T-helper 1 cell (primary cell): Measurements from ENCODE around the gene SAP25.
A peak's percentile ranks its signal among the peaks of the same experiment; 100 is the strongest.

Experiments
- DNase-seq, 5 donors: peaks; one replicate each; pipeline ENCODE4 v3.0.0-alpha.2; 2012 to 2020

Gene SAP25

GRCh38 chr7:100591596-100591995 lies 17.9 kb upstream of the SAP25 start:
- DNase-seq, result no peak

DNA sequence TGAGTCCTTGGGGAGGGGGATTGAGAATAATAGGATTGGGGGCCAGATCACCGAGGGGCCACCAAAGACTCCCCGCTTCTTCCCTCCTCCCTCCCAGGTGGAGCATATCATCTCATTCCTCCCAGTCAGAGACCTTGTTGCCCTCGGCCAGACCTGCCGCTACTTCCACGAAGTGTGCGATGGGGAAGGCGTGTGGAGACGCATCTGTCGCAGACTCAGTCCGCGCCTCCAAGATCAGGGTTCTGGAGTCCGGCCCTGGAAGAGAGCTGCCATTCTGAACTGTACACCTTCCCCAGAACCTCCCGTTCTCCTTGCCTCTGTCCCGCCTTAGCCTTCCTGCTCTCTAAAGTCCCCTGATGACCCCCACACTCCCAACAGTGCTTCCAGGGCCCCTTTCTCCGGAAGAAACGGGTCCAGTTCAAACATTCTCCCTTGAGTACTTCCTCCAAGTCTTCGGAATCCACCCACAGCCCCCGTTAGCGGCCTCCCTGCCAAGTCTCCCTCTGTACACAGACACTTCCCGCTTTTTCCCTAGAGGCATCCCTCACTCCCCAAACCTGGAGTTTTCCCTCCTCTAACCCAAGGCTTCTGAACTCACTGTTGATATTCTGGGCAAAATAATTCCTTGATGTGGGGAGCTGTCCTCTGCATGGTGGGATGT lies 16.5 kb upstream of the SAP25 start:
- DNase-seq, result no peak

- no peak for DNase-seq
Measured at GRCh38 chr7:100589341-100589947, 15.7 kb upstream of the SAP25 start.

DNA sequence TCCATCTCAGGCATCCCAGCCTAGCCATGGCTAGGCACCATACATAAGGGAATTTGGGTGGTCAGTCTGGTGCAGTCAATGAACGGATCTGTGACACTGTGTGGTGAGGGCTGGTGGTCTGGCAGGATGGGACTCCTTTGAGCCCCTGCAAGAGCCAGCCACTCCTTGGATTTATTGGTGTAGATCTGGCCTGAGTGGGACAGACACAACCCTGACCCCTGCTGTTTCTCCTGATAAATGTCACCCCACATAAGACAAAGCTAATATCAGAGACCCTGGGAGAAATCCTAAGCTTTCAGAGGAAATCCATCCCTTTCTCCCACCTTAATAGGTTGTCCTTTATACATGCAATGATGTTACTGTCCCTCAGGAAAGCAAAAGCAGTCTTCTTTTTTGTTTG lies 14.7 kb upstream of the SAP25 start:
- no peak for DNase-seq

DNA sequence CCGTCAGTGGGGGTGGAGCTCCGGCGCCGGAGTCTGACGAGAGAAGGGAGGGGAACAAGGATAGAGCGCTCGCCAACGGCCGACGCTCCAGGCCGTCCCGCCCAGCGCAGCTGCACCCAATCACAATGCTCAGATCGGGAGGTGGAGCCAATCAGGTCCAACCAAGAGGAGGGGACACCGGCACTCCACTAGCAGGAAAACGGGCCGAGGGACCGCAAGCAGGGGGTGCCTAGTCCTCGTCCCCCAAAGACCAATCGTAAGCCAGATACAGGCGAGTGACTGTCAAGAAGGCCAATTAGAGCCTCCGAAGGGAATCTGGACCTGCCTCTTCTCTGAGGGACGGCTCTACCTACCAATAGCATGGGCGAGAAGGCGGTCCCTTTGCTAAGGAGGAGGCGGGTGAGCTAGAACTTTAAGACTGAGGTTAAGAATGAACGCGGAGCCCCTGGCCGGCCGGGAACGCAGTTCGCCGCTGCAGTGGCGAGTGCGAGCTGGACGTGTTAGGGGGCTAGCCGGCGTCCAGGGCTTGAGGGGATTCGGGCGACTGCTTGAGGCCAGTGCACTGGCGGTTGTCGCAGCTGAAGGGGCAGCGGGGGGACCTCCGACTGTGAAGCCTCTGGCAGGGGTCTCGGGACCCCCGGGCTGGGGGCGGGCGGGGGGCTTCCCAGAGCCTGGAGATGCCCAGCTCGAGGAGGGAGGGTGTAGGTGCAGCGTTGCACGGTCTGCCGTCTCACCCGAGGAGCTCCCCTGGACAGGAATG lies 12.7 kb upstream of the SAP25 start, which contains the start of gene FBXO24:
FBXO24 (plus strand) TSS at position 63 of the 760 bp plus-strand sequence; CDS start at position 361, 298 bp downstream.
- peak; percentile 98 to 100 (median 99) for DNase-seq

- peak in 4 of 5 donors; percentile 53 to 69 (median 62) for DNase-seq
Measured at GRCh38 chr7:100585511-100586265, 12.0 kb upstream of the SAP25 start, which contains the start of gene LRCH4. TSS of gene LRCH4 (minus strand) at chr7:100586129. CDS start at chr7:100586100, 29 bp downstream.

GRCh38 chr7:100584683-100585510 lies 11.2 kb upstream of the SAP25 start:
- no peak for DNase-seq

GRCh38 chr7:100584054-100584682 lies 10.5 kb upstream of the SAP25 start:
- DNase-seq, result no peak

- peak in 4 of 5 donors; percentile 38 to 84 (median 51) for DNase-seq
Measured at GRCh38 chr7:100583132-100584053, 9.7 kb upstream of the SAP25 start.

GRCh38 chr7:100582650-100583049 lies 8.9 kb upstream of the SAP25 start:
- no peak for DNase-seq

- no peak for DNase-seq
Measured at GRCh38 chr7:100582041-100582579, 8.4 kb upstream of the SAP25 start.

- DNase-seq, result no peak
Measured at GRCh38 chr7:100580466-100581283, 7.0 kb upstream of the SAP25 start.

DNA sequence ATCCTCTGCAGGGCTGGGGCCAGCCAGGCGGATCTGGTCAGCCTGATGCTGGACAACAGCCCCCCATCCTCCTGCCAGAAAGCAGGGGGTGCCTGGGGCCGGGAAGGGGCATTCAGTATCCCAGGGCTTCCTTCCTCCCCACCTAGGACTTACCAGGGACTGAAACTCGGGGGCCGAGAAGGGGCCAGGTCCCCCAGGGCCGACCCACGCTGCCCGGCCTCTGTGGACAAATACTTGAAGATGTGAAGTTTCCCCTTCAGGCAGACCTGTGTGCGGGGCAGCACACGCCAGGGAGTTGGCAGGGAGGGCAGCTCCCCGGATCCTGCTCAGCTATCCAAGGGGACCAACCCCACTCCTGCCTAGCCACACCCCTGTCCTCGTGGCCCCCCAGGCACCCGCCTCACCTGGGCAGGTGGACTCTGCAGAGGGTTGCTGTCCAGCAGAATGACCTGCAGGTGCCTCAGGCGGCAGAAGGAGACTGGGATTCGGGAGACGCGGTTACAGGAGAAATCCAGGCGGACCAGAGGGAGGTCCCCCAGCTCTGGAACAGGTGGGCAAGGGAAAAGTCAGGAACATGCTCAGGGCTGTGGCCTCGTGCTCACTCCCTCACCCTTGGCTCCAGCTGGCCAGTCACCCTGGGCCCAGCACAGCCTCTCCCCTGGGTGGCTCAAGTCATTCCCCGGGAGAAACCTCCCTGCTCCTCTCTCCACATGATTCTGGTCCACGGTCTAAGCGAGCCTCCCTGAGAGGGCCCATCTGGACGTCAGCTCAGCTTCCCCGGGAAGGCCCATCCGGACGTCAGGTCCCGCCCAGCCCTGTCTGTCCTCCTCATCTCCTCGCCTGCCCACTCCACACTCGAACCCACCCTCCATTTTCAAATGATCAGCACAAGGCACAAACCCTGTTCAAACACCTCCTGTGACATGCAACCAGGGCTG lies 4.8 kb upstream of the SAP25 start:
- DNase-seq, result no peak

DNA sequence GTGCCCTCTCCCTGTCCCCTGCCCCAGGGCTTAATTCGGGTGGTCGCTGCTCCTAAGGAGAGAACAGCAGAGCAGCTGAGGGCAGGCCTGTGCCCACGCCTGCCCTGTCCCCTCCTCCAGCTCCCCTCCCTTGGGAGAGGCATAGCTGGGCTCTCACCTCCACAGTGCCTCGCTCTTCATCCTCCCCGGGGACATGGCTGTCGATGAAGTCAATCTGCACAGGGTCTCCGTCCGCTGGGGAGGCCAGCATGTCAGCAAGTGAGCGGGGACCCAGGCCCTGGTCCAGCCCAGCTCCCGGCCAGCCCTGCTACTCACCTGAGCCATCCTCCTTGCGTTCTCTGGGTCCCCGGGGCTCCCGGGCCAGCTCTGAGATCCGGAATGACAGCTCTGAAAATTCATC lies 3.8 kb upstream of the SAP25 start:
- no peak for DNase-seq

DNA sequence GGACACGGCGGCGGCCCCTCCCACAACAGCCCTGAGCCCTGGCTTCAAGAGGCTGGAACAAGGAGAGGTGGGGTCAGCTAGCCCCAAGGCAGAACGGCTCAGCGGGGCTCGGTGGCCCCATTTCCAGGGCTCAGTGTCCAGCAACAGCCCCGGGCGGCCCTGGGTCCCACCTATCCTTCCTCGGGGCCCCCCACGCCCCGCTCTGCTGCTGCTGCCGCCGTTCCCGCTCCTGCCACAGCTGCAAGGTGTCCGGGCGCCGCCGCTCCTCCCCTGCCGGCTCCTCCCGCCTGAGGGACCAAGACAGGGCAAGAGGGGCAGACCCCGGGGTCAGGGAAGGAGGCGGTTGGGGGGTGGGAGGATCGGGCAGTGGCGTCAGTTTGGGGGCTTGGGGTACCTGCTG lies 3.4 kb upstream of the SAP25 start:
- no peak for DNase-seq

DNA sequence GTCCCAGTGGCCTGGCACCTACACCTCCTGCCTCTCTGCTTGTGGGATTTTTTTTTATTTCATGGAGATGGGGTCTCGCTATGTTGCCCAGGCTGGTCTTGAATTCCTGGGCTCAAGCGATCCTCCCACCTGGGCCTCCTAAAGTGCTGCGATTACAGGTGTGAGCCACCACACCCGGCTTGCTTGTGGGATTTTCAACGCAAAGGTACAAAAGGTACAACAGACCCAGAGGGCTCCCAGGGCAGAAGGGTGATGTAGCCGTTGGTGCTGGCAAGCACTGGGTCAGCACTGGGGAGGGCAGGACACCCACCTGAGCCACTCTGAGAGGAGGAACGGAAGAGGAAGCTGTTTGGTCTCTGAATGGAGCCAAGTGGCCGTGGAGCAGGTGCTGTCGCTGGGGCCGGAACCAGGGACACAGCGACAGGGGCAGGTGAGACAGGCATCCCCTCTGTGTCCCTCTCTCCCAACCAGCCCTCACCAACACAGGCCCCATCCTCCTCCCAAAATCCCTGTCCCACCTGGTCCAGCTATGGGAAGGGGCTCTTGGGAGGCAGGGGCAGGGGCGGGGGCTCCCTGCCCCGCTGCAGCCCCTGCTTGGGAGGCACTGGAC lies 2.8 kb upstream of the SAP25 start:
- no peak for DNase-seq

DNA sequence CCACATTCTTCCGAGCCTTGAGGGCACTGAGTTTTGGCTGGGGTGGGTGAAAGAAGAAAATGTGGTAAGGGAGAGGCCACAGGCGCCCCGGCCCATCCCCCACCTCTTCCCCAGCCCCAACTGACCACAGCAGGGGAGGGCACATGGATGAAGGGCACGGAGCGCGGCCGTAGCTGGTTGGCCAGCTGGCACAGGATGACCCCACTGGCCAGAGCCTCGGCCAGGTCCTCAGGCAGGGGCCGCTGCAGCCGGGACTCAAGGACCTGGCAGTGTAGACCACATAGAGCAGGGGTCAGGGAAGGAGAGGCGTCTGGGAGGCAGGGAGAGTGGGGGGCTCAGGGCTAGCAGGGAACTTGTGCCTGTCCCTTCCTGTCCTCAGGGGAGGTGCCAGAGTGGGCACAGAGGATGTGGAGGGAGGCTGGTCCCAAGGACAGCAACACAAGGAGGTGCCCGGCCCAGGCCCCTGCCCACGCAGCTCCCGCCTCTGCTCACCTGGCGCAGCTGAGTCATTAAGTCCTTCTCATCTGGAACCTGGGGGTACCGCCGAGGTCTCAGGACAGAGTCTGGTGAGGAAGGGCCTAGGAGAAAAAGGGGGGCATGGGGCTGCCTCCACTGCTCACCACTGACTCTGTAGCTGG lies 2.2 kb upstream of the SAP25 start:
- no peak for DNase-seq
